HG03558 (cell line): ENCODE data around the gene SAMD14.
A peak's percentile ranks its signal among the peaks of the same experiment; 100 is the strongest.

Source experiments
- ATAC-seq: cut with Tn5 transposase; IDR thresholded peaks from one replicate; pipeline ENCODE4 v1.9.1; 2021; ENCODE audit warnings: moderate number of reproducible peaks; ENCODE audit not compliant: unreplicated experiment; ENCODE audit errors: extremely low read depth

SAMD14 gene

GRCh38 chr17:50101346-50102163, 28.4 kb downstream of the SAMD14 start:
- ATAC-seq = no peak

- ATAC-seq = no peak
These were observed 29.0 kb downstream of the SAMD14 start for GRCh38 chr17:50100921-50101345.

DNA sequence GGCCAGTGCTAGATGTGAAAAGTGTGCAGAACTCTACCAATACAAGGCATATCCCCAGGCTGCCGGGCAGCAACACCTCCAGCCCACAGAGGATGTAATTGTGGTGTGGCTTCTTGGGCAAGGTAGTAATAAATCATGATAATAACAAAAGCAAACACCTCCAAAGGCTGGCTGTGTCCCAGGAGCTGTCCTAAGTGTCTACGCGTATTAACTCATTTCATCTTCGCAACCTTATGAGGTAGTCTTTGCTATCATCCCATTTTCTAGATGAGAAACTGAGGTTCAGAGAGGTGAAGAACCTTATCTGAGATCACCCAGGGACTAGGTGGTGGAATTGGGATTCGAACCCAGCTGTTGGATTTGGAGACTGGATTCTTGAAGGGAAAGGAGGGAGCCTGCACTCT, 29.5 kb downstream of the SAMD14 start:
- no peak for ATAC-seq

DNA sequence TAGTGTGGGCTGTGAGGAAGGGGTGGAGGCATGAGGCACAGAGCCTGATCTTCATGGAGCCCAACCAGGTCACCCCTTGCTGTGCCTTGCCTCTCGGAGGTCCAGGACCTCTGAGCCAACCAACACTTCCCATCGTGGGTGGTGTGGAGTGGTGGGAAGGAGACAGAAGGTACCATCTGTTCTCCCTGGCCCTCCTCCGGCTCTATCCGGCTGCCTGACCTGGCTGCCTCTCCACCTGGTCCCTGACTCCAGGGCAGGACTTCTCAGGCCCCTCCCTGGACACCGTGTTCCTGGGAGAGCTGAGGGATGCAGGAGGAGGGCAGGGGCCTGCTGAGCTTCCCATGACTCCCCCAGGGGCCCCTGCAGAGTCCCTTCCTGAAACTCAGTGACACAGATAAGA, 31.0 kb downstream of the SAMD14 start:
- ATAC-seq = no peak

DNA sequence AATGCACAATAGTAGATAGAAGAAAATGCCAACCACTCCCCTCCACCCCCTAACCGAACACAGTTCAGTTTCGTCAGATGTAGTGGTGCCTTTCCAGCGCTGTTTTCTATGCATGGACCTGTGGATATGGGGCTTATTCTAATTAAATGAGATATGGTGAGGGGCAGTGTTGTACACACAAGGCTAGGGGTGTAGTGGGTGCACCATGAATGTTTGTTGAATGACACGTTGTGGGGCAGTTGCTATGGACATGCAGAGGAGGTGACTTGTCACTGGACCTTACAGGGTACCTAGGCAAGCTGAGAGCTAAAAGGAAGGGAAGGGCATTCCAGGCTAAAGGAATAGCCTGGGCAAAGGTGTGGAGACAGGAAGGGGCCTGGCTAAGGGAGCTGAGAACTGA, 31.4 kb downstream of the SAMD14 start:
- no peak for ATAC-seq

DNA sequence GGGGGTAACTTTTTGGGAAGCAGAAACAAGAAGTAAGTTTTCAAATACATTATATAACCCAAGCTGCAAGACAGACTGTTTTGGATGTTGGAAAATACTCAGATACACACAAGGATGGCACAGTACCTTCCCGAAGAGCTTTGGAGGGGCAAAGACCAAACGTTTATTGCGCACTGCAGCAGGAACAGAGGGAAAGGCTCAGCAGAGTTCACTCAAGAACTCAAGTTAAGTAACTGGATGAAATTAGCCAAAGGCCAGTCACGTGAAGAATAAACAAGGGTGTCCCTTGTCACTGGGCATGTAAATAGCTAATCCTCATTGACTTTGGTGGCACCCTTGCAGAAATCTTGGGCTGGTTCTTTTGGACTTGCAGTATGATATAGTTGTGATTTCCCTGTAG, 32.0 kb downstream of the SAMD14 start:
- no peak for ATAC-seq

- ATAC-seq = no peak
These were observed 32.5 kb downstream of the SAMD14 start for GRCh38 chr17:50097455-50097854.

GRCh38 chr17:50096758-50097157, 33.2 kb downstream of the SAMD14 start:
- no peak for ATAC-seq

GRCh38 chr17:50096092-50096491, 33.9 kb downstream of the SAMD14 start:
- ATAC-seq = no peak

GRCh38 chr17:50095626-50096037, 34.3 kb downstream of the SAMD14 start:
- no peak for ATAC-seq

DNA sequence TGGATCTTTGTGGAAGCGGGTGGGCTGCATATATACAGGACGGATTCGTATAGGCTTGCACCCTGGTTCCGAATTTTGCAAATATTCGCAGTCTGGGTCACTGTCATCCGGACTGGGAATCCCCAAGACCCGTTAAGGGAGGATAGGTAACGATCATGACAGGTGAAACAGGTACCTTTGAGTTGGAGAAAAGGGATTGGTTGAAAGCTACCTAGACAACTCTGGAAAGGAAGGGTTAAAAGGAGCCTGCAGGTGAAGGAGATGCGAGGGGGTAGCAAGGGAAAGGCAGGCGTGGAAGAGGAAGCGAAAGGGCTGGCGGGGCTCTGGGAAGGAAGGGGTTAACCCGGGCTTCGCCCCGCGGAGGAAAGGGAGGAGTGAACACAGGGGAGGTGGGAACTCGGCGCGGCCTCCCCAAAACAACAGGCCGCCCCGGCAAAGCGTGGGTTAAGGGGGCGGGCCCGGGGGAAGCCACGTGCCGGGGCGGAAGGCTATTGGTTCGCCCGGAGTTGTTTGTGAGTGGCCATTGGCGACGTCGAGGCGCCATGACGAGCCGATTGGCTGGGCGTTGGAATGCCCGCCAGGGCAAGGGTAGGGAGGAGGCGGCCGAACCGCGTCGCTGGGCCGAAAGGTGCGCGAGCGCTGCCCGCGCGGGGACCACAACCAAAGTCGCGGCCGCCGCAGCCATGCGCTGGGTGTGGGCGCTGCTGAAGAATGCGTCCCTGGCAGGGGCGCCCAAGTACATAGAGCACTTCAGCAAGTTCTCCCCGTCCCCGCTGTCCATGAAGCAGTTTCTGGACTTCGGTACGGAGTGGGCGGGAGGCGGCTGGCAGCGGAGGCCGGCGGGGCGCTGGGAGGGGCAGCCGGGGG, 35.0 kb downstream of the SAMD14 start, which contains the start of gene PDK2:
Gene PDK2, plus strand, starts transcription at position 599 of the 867 bp plus-strand sequence. Its CDS starts 85 bp downstream, at position 684.
- ATAC-seq = peak; percentile 77

DNA sequence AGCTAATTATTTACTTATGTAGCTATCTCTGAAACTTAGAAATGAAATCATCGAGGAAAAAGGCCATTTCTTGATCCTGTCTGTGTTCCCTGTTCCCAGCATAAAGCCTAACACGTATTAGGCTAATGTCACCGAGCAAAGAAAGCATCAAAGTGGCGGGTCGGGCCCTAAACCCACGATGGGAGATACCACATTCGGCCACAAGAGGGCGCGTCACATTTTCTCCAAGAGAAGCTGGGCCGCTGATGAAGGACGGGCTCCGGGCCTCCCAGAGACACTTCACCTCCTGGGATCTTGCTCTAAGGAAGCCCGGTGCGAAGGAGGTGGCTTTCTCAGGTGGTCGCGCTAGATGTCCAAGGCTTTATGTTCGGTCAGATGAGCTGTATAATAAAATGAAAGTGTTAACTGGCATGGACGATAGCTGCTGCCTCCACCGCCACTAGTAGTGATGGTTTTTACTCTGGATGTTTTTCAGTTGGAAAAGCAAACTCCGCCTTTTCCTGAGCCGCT, 35.7 kb downstream of the SAMD14 start:
- ATAC-seq = no peak

DNA sequence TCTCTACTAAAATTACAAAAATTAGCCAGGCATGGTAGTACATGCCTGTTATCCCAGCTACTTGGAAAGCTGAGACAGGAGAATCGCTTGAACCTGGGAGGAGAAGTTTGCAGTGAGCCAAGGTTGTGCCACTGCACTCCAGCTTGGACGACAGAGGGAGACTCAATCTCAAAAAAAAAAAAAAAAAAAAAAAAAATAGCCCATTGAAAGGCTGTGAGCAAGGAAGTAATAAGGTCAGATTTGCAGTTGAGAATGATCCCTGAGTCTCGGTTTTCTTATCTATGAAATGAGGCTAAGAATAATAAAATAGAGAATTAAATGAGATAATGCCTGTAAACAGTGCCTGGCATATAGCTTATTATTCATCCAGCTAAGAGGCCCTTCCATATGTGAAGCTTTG, 36.2 kb downstream of the SAMD14 start:
- ATAC-seq = no peak

DNA sequence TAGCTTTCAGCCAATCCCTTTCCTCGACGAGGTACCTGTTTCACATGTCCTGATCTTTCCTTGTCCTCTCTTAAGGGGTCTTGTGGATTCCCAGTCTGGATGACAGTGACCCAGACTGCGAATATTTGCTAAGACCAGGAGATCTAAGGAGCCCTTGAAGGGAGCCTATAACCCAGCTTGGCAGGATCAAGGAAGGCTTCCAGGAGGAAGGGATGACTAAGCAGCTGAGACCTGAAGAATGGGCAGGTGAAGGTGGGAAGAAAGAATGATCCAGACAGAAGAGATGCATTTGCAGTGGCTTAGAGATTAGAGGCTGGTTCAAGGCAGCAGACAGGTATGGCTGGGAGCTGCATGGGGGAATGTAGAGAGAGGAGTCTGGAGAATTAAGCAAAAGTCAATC, 36.7 kb downstream of the SAMD14 start:
- ATAC-seq = no peak

DNA sequence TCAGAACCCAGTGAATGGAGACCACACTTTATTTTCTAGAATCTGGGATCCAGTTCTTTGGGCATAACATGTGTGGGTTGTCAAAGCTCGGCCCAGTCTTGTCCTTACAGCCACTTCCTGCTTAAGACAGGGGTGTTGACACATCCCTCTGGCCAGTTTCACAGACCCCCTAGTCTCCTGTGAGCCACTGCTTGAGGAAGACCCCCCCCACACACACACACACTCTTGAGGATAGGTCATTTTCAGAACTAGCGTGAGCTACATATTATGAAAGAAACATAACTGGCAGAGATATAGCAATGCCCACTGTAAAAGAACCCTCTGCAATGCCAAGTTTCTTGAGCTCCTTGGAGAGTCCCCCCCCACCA, 38.1 kb downstream of the SAMD14 start:
- ATAC-seq = no peak

DNA sequence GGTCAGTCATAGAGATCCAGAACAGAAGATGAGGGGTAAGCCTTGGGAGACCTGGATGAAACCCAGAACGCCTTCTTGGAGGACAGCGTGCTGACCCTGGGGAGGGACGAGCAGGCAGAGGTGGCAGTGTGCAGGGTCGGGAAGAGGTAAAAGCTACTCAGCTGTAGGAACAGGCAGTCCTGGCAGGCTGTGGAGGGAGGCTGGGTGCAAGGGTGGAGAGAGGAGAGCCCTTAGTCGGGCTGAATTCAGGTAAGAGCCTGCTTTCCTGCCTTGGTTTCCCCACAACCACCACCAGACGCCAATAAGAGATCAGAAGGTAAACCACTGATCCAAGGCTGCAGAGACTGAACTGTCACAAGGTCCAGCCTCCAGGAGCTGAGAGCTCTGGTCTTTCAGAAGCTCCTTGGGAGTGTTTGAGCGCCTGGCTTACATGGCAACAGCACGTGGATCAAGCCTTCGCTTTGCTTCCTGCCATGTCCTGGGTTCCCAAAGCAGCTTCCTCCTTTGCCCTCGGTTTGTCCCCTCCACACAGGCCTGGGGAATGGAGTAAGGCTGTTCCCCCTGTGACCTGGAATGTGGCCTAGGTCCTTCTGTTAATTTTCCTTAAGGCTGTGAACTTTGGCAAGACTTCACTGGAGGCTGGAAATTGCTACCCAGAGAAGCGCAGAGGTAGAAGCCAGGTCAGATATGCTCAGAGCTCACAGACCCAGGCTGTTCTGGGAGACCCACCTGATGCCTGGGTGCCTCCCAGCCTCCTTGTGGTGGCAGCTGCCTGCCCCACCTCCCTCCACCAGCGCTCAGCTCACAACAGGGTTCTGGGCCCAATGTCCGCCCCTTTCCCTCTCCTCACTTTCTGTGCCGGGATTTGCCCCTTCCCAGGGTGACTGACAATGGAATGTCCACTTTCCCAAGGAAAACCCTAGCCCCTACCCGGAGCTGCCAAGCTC, 38.7 kb downstream of the SAMD14 start:
- ATAC-seq = no peak

DNA sequence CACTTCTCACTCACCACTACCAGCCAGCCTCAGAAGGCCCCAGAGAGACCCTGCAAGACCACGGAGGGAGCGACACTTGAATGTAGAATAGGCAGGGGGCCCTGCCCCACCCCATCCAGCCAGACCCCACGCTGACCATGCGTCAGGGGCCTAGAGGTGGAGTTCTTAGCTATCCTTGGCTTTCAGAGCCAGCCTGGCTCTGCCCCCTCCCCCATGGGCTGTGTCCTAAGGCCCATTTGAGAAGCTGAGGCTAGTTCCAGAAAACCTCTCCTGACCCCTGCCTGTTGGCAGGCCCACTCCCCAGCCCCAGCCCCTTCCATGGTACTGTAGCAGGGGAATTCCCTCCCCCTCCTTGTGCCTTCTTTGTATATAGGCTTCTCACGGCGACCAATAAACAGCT, 39.9 kb downstream of the SAMD14 start:
- ATAC-seq = no peak

- no peak for ATAC-seq
These were observed 40.8 kb downstream of the SAMD14 start for GRCh38 chr17:50088952-50089825.

- ATAC-seq = no peak
These were observed 42.0 kb downstream of the SAMD14 start for GRCh38 chr17:50087912-50088405.
